Posterior cingulate gyrus (tissue), 11 donors: ENCODE data around the gene COL5A1.

ENCODE experiments used
- DNase-seq, 10 donors: peaks; one replicate each; pipeline versions ENCODE4 v3.0.0 to v3.0.0-alpha.2; 2020 to 2021; ENCODE audit warnings: mixed read lengths in 3 of 10
- intact Hi-C: fragments of 100-400 bp; cut with DNase I; formaldehyde crosslinking; loops from one replicate; pipeline ENCODE4 v1.15.1; 2023

COL5A1 gene

DNA sequence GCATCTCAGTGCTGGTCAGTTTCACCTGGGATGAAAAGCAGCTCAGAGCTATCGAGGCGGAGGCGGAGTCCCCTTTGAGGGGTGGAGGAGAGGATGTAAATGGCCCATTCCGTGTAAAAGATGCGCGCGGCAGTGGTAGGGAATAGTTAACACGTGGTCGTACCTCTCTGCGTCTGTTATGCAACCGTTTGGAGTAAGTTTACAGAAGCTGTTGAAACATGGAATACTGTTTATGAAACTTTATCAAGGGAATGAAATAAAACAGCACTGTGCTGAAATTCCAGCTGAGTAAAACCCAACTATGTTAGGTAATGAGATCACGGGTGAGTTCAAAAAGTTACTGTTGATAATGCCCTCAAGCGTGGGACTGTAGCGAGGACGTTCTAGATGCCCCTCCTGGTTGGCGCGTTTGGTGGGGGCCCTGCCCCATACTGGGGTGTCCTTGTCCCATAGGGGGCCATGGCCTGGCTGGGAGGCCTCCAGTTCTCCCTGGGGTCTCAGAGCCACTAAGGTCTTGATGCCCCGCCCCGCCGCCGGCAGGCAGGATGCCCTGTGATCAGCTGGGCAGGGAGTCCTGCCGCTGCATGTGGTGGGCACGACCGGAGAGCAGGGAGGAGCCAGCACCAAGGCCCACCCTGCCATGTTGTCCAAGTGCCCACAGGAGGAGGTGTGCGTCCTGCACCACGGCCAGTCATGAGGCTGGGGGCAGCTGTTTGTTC, 90.9 kb downstream of the COL5A1 start:
- peak in 1 of 10 donors; percentile 82 for DNase-seq
- intact Hi-C loops, result no loop called here

- intact Hi-C loops, result no loop called here
- DNase-seq, result peak in 1 of 10 donors; percentile 69
Observed at GRCh38 chr9:134733480-134734232, 92.1 kb downstream of the COL5A1 start.

GRCh38 chr9:134734270-134734669, 92.7 kb downstream of the COL5A1 start:
- peak in 1 of 10 donors; percentile 59 for DNase-seq
- intact Hi-C loops, result no loop called here

DNA sequence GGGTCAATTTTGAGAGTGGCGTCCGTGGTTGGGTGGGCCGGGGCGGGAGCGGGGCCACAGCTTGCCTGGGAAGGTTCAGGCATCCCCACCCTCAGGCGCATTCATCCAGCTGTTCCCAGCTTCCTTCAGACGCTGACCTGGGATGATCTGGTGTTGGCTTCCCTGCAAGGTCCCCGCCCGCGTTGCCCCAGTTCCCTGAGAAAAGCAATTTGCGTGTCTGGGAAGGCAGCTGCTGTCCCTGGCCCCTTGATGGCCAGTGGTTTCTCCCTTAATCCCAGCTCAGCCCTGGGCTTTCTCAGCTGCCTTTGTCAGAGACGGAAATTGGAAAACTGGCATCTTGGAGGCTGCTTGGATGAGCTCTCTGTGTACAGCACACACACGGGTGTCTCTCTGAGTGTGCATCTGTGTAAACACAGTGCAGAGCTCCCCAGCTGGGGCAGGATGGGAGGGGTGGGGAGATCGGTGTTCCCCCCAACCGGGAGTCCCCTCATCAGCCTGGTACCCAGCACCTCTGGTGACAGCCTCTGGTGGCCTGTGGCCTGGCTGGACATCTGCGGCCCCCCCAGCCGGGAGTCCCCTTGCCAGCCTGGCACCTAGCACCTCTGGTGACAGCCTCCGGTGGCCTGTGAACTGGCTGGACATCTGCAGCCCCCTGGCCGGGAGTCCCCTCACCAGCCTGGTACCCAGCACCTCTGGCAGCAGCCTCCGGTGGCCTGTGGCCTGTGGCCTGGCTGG, 94.0 kb downstream of the COL5A1 start:
- no peak for DNase-seq
- intact Hi-C loops, result no loop called here

- intact Hi-C loops, result no loop called here
- no peak for DNase-seq
Observed at GRCh38 chr9:134736791-134737497, 95.3 kb downstream of the COL5A1 start.

- intact Hi-C loops, result no loop called here
- no peak for DNase-seq
Observed at GRCh38 chr9:134737842-134738580, 96.4 kb downstream of the COL5A1 start.

DNA sequence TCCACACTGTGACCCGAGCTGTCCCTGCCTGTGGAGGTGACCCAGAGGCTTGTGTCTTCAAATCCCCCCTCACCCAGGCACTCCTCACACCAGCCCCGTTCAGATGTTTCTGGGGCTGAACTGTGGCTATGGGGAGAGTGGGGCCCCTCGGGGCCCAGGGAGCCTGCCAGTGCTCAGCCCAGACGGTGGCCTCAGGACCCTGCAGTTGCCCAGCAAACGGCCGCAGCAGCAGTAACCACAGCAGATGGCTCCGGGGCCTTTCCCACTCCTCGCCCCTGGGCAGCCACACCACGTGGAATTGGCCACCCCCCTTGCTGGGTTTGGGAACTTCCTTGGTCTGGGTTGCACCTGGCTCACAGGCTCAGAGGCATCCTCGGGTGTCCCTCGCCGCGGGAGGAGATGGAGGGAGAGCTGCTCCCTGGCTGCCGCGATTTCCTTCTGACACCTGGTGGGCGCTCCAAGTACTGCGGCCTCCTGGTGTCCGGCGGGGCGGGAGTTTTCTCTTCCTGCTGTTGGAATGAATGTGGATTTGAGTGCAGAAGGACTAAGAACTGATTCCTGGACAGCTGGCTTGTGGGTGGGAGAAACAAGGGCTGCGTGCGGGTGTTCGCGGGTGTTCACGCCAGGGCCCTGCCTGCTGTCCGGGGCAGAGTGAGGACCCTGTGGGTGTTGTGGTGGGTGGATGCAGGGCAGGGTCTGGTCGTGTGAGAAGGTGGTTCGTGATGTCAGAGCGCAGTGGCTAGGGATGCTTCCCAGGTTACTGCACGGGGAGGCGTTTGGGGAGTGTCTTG, 97.5 kb downstream of the COL5A1 start:
- intact Hi-C loops, result loop anchor here (1.0 kb wide), 2 partner anchors 41 to 290 kb away; no protein-coding TSS in a partner anchor
- DNase-seq, result peak; percentile 78 to 97 (median 88)

DNA sequence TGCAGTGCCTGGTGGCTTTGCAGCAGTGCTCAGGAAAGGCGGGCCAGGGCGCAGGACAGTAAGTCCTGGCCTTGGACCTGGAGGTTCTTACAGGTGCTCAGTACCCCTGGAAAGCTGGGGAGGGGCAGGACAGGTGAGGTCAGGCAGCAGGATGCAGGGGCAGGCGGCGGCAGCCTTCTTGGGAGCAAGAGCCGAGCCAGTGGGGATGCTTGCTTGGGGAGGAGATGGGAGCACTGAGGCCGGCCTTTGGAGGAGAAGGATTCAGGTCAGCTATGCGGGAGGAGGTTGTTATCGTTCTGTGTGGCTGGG, 98.0 kb downstream of the COL5A1 start:
- intact Hi-C loops, result loop anchor here (1.0 kb wide), 2 partner anchors 41 to 290 kb away; no protein-coding TSS in a partner anchor
- no peak for DNase-seq

GRCh38 chr9:134740071-134740470, 98.5 kb downstream of the COL5A1 start:
- intact Hi-C loops, result no loop called here
- DNase-seq, result no peak

GRCh38 chr9:134741846-134742245, 100.2 kb downstream of the COL5A1 start:
- intact Hi-C loops, result no loop called here
- no peak for DNase-seq

- no peak for DNase-seq
- intact Hi-C loops, result no loop called here
Observed at GRCh38 chr9:134742822-134743535, 101.4 kb downstream of the COL5A1 start.

- no peak for DNase-seq
- intact Hi-C loops, result no loop called here
Observed at GRCh38 chr9:134743853-134744252, 102.2 kb downstream of the COL5A1 start.

DNA sequence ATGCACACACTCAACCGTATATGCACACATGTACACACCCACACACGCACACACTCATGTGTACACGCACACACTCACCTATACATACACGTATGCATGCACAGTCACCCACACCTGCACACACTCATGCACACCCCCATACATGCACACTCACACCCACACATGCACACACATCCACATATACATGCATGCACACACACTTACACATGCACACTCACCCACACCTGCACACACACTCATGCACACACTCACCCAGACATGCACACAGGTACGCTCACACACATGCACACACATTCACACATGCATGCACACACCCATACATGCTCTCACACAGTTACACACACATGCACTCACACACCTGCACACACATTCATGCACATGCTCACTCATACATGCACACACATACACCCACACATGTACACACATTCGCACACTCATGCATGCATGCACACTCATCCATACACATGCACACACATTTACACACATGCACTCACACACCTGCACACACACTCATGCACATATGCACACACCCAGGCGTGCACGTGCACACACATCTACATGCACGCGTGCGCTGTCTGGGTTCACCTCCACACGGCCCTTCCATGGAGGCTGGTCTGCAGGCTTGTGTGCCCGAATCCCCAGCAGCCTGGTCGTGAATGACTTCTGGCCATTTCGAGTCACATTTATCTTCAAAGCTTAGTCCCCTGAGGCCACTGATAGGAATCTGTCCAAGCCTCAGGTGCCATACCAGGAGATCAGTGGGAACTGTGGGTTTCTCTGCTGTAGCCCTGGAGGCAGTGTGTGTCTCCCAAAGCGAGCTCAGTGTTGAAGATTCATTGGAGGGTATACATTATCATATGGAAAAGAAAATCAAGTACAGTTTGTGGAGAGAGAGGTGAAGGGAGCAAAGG, 103.0 kb downstream of the COL5A1 start:
- no peak for DNase-seq
- intact Hi-C loops, result no loop called here

DNA sequence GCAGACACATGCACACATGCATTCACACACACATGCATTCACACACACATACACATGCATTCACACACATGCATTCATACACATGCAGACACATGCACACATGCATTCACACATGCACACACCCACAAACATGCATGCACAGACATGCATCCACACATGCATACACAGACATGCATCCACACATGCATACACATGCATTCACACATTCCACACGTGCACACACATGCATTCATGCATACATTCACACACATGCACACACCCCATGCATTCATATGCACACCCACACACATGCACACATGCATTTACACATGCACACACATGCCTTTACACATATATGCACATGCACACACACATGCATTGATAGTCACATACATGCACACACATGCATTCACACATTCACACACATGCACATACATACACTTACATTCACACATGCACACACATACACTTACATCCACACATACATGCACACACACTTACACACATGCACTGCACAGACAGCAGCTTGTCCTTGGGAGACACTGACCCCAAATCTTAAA, 106.4 kb downstream of the COL5A1 start:
- intact Hi-C loops, result no loop called here
- no peak for DNase-seq

- intact Hi-C loops, result no loop called here
Observed at GRCh38 chr9:134748591-134748990, 107.0 kb downstream of the COL5A1 start.

GRCh38 chr9:134750450-134751155, 109.0 kb downstream of the COL5A1 start:
- peak in 1 of 10 donors; percentile 62 for DNase-seq

More at GRCh38 chr9:134748591-134748990, 107.0 kb downstream of the COL5A1 start:
- no peak for DNase-seq

GRCh38 chr9:134751622-134752021, 110.0 kb downstream of the COL5A1 start:
- DNase-seq, result no peak
- intact Hi-C loops, result no loop called here

More at GRCh38 chr9:134750450-134751155, 109.0 kb downstream of the COL5A1 start:
- intact Hi-C loops, result no loop called here
